Inferior parietal cortex (tissue), 1 donor: ENCODE data around the gene TTC3.
A peak's percentile ranks its signal among the peaks of the same experiment; 100 is the strongest.
"Not testable (repeated sequence)": the region's sequence is repeated elsewhere in the genome, so short reads cannot be mapped to it uniquely, and the experiment has no call there.

Experiments
- DNase-seq: peaks from one replicate; pipeline ENCODE4 v3.0.0-alpha.2; 2016; ENCODE audit errors: extremely low spot score

Gene TTC3

GRCh38 chr21:37072988-37073416 is at the start of gene TTC3, which contains the start of gene PIGP:
Gene TTC3, plus strand, starts transcription at chr21:37073254. Its CDS starts 14,004 bp downstream, at chr21:37087258.
Gene PIGP, minus strand, starts transcription at chr21:37073071. Its CDS starts 556 bp downstream, at chr21:37072515.
- DNase-seq = peak; percentile 94

GRCh38 chr21:37026499-37026898 is 46.6 kb upstream of the TTC3 start:
- no peak for DNase-seq

- DNase-seq = no peak
Measured at GRCh38 chr21:37028570-37028969, 44.5 kb upstream of the TTC3 start.

- no peak for DNase-seq
Measured at GRCh38 chr21:37030864-37031263, 42.2 kb upstream of the TTC3 start.

GRCh38 chr21:37032293-37032692 is 40.8 kb upstream of the TTC3 start:
- DNase-seq = no peak

- DNase-seq = peak; percentile 28
Measured at GRCh38 chr21:37032877-37033471, 40.1 kb upstream of the TTC3 start.

- not testable (repeated sequence) for DNase-seq
Measured at GRCh38 chr21:37034394-37034793, 38.7 kb upstream of the TTC3 start.

GRCh38 chr21:37036177-37036576 is 36.9 kb upstream of the TTC3 start:
- no peak for DNase-seq

- DNase-seq = no peak
Measured at GRCh38 chr21:37039411-37040075, 33.5 kb upstream of the TTC3 start.

GRCh38 chr21:37040212-37040611 is 32.8 kb upstream of the TTC3 start:
- DNase-seq = no peak

- DNase-seq = no peak
Measured at GRCh38 chr21:37041706-37042271, 31.3 kb upstream of the TTC3 start.

GRCh38 chr21:37043818-37044217 is 29.2 kb upstream of the TTC3 start:
- no peak for DNase-seq

- DNase-seq = no peak
Measured at GRCh38 chr21:37044643-37045042, 28.4 kb upstream of the TTC3 start.

- DNase-seq = no peak
Measured at GRCh38 chr21:37045149-37045548, 27.9 kb upstream of the TTC3 start.

- DNase-seq = no peak
Measured at GRCh38 chr21:37045556-37045955, 27.5 kb upstream of the TTC3 start.

- no peak for DNase-seq
Measured at GRCh38 chr21:37047079-37047478, 26.0 kb upstream of the TTC3 start.

- not testable (repeated sequence) for DNase-seq
Measured at GRCh38 chr21:37049741-37050140, 23.3 kb upstream of the TTC3 start.

- no peak for DNase-seq
Measured at GRCh38 chr21:37055271-37055855, 17.7 kb upstream of the TTC3 start.

GRCh38 chr21:37057614-37058013 is 15.4 kb upstream of the TTC3 start:
- no peak for DNase-seq

- DNase-seq = no peak
Measured at GRCh38 chr21:37058261-37058660, 14.8 kb upstream of the TTC3 start.

GRCh38 chr21:37059181-37059580 is 13.9 kb upstream of the TTC3 start:
- DNase-seq = no peak

- DNase-seq = no peak
Measured at GRCh38 chr21:37060296-37060695, 12.8 kb upstream of the TTC3 start.
